Left kidney (tissue), 2 donors: ENCODE measurements around the gene MPZL1. TPM values are rescaled to one million over a fixed set of nuclear protein-coding genes. Genes with fewer than 3 reads are reported as not detected.

ENCODE experiments used
- DNase-seq: peaks from one replicate; pipeline ENCODE4 v3.0.0-alpha.2; 2013
- polyA plus RNA-seq: library from polyadenylated mRNA; unstranded; fragments of 120-200 nt; gene quantifications from one replicate; pipeline ENCODE4 v1.2.1, GENCODE V29; 2013; ENCODE audit not compliant: insufficient read length

MPZL1 gene
- polyA plus RNA-seq, 1 donor: 137 TPM

DNA sequence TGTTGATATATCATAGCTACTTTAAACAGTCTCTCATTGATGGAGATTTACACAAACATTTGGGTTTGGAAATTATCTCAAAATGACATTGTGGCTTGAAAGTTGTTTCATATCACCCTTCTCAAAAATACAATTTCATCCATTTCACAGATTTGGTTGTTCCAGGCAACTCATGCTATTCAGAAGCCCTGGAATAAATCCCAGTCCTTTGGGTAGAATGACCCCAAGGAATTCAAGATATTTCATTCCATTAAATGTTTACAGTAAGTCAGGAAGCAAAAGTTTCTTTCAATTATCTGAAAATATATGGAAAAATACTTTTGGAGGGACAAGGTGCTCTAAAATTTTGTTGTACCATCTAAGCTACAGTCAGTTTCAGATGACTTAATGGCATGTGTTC lies 27.1 kb downstream of the MPZL1 start:
- DNase-seq: no peak

DNA sequence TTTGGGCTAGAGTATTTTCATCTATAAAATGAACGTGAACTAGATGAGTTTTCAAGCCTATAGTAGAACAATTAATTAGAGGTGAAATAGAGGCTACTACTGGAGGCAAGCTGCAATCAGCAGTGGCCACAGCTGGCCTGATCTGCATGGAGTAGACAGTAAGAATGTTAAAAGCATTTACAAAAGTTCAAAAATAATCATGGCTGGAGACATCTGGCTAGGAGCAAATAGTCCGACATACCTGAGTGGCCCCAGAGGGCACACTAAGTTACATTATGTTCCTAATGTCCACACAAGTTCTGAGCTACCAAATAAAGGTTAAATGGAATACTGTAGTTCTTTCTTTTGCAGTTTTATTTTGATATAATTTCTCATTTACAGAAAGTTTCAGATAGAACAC lies 28.0 kb downstream of the MPZL1 start:
- DNase-seq: no peak

DNA sequence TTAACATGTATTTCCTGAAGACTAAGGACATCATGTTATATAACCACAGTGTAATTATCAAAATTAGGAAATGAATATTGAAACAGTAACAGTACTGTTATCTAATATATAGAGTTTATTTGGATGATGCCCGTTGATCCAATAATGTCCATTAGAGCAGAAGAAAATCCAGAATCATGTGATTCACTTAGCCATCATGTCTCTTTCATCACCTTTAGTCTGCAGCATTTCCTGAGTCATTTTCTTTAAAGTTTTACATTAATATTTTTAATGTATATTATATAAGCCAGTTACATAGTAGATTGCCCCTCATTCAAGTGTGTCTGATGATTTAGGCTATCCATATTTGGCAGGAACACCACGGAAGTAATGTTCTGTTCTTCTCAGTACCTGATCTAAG lies 28.9 kb downstream of the MPZL1 start:
- no peak for DNase-seq

DNA sequence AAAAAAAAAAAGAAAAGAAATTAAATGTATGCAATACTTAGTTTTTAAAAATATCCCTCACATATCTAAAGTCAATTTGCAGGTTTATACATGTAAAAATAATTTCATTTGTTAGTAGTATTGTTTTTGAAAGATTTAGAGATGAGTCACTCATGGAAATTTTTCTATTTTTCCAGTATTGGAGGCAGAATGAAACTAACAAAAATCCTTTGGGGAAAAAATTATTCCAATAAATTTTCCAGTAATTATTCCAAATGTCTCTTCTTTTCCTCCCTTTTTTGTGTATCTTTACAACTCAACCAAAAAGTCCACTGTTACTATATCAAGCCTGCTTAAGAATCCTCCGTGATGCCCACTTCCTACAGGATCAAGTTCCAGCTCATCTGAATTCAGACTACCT lies 29.9 kb downstream of the MPZL1 start:
- DNase-seq: no peak

DNA sequence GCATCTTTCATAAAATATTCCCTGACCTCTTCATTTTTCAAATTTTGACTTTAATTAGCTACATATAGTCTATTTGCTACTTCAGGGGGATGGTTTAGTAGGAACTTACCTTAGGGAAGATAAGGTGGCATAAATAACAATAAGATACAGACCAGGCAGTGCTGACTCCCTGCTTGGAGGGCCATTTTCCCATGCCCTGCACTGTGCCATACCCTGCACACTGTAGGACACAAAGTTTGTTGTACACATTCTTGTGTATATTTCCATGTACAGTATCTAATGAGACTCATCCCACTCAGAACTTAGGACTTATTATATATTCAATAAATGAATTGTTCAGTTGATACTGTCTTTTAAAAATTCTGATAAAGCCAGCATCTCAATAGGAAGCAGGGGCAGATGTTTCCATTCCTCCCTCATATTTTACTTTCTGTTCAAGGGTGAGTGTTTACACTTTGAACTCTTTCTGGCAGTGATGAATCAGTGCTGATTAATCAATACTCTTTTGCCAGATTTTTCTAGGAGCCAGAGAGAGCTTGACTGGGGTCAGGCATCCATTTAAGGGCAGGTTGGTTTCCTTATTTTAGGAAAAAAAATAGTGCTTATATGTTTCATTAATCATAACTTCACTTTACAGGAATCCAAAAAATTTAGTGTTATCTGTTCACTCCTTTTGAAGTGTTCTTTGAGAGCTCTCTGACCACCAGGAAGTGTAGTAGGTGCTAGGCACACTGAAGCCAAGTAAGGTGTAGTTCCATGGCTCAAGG lies 30.6 kb downstream of the MPZL1 start:
- no peak for DNase-seq

- DNase-seq: no peak
Measured at GRCh38 chr1:167755654-167756053, 33.9 kb downstream of the MPZL1 start.

GRCh38 chr1:167756730-167757405 lies 35.1 kb downstream of the MPZL1 start:
- no peak for DNase-seq

DNA sequence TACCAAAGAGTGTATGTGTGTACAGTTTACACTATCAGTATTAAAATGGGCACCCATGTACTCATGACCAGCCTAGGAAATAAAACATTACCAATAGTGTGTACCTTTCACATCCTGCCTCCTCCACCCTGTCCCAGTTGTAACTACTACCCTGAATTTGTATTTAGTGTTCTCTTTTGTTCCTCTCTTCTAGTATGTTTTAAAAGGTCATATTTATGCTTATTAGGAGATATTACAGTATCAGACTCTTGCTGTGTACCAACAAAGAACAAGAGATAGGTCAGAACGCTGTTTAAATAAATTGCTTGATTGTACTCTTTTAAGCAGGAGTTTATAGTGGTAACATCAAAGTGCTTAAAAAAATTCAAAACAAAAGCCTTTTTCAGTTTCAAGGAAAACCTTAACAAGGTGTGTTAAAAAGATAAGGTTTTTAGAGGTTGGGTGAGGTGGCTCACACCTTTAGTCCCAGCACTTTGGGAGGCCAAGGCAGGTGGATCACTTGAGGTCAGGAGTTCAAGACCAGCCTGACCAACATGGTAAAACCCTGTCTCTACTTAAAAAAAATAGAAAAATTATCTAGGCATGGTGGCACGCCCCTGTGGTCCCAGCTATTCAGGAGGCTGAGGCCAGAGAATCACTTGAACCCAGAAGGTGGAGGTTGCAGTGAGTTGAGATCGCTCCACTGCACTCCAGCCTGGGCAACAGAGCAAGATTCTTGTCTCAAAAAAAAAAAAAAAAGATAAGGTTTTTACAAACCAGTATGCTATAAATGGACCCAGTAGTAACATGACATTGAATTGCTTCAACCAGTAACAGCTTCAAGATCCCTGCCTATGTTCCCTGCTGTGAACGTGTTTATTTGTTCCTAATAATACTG lies 35.9 kb downstream of the MPZL1 start:
- no peak for DNase-seq

- no peak for DNase-seq
Measured at GRCh38 chr1:167761400-167761799, 39.6 kb downstream of the MPZL1 start.

GRCh38 chr1:167762061-167762746 lies 40.4 kb downstream of the MPZL1 start:
- DNase-seq: no peak

DNA sequence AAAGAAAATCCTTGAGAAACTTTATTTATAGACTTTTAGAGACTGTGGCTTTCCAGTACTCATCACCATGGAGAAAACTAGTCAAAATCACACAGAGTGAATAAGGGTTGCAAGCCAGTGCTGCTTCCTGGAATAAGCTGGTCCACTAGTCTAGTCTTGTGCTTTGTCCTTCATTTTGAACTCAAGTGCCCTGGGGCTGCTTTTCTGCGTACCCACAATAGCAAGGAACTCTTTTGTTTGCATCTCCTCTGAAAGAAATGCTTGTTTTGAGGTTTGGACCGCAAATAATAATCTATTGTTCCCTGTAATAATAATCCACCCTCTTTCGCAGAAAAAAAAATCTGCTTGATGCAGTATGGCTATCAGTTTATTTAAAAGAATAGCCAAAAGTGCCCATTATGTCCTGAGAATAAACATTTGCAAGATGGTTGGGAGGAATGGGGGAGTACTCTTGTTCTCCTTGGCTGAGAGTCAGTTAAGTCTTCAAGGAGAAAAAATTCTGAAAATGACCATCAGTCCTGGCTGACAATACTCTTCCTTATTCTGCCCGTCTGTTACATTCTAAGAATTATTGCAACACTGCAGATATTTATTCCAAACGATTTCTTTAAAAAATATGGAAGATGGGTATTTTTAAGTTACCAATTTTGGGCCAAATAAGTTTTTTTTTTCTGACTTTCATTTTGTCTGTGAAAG lies 41.9 kb downstream of the MPZL1 start:
- no peak for DNase-seq

- no peak for DNase-seq
Measured at GRCh38 chr1:167764458-167765330, 42.9 kb downstream of the MPZL1 start.

- DNase-seq: no peak
Measured at GRCh38 chr1:167765496-167765895, 43.7 kb downstream of the MPZL1 start.

GRCh38 chr1:167766538-167766937 lies 44.8 kb downstream of the MPZL1 start:
- DNase-seq: no peak

DNA sequence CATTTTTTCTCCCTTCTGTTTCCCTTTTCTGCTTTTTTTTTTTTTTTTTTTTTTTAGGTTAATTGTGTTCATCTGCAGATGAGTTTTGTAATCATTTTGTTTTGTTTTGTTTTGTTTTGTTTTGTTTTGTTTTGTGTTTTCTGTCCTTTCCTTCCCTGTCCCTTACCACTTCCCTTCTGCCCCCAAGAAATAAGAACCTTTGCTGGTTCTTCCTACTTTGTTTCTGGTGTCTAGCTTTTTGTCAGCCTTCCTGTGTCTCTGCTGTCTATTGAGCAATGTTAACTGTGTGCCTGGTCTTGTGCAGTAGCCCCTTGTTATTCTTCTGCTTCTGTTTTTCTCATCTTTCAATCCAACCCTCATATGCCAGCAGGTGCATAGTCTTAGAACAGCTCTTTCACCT lies 46.0 kb downstream of the MPZL1 start:
- DNase-seq: no peak

DNA sequence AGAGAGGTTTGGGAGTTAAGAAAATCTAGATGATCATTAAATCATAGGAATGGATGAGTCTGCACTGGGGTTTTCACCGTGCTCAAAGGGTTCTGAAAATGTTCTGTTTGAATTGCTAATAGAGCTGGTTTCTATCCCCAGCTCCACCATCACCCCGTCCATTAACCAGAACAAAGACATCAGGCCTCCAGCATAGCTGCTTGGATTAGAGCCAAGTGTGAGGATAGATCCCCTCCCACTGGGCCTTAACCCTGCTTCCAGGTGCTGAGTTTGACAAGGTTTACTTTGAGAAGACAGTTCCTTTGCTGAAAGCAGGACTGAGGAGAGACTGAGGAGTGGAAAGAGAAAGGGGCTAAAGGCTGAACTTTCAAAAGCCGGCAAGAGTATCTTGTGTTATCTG lies 48.3 kb downstream of the MPZL1 start:
- DNase-seq: no peak

- no peak for DNase-seq
Measured at GRCh38 chr1:167772436-167772835, 50.7 kb downstream of the MPZL1 start.

- DNase-seq: no peak
Measured at GRCh38 chr1:167773516-167773915, 51.7 kb downstream of the MPZL1 start.

DNA sequence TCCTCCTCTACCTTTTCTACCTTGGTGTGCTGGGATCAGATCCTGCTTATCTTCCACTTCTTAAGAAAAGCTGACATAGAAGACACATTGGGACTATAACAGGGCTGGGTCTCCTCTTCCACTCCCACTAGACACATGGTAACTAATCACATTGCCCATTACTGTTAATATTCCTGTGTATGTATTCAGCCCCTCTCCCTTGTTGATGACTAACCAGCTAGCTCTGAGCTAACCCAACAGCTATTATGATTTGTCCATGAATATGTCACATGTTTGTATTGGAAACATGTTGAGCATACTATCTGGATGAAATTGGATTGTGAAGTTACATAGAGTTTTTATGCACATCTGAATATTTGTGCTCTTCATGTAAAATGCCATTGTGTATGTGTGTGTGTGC lies 52.9 kb downstream of the MPZL1 start:
- DNase-seq: no peak

- no peak for DNase-seq
Measured at GRCh38 chr1:167775178-167775577, 53.4 kb downstream of the MPZL1 start.

DNA sequence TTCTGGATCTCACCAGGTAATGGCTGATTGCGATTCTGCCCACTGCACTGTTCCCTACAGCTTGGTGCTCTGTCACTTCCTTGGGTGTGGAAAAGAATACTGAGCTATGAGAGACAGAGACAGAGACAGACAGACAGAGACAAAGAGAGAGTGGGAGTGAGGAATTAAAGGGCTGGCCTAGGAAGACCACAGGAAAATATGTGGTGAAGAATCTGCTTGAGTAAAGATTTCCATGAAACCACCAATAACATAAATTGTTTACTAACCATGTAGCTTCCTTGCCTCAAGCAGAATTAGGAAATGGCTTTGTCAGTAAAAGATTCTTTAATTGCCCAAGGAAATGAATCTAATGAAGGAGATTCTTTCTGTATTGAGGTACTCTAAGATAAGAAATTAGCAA lies 54.4 kb downstream of the MPZL1 start:
- no peak for DNase-seq
